Umbilical cord (tissue), 2 donors: ENCODE measurements around the gene RBKS. TPM values are rescaled to one million over a fixed set of nuclear protein-coding genes. Genes with fewer than 3 reads are reported as not detected.

ENCODE experiments used
- DNase-seq: peaks from one replicate; pipeline ENCODE4 v3.0.0-alpha.2; 2015; ENCODE audit warnings: low spot score
- total RNA-seq: library from RNA; depleted of rRNA; stranded (reverse); fragments of >200 nt; gene quantifications from one replicate; pipeline ENCODE4 v1.2.3, GENCODE V29; 2014; ENCODE audit warnings: low replicate concordance; ENCODE audit not compliant: insufficient read depth

RBKS gene
- 17.6 TPM for total RNA-seq

DNA sequence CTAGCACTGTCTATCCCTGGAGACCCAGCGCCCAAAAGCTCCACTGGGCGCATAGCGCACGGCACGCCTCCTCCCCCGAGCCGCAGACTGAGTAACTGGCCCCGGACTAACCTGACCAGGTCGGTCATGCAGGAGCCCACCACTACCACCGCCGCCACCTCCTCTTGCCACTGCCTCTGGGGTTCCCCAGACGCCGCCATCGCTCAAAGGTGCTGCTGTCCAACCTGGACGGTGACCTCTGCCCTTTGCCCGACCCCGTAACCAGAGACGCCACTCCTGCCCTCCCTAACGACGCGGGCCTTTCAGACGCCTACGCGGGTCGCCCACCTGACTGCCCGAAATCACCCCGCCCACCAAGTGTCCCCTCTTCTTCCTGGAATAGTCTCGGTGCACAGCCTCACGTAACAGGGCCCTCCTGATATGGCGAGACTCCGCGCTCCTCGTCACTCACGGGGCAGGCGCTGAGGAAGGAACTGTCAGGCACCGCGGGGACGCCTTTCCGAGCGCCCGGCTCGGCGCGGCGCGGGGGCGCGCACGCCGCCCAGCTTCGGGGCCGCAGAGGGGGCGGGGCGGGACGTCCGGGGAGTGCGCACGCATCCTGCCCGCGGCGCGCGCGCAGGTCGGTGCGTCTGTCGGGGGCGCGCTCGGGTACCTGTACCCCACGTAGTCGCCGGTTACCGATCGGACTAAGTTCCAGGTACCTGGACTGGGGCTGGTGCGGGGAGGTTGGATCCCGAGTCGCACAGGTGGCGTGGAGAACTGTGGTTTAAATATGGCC is at the start of gene RBKS, which contains the start of gene BABAM2:
RBKS (minus strand) TSS at position 242 of the 778 bp plus-strand sequence; CDS start at position 200, 42 bp downstream.
BABAM2 (plus strand) TSS at position 584 of the 778 bp plus-strand sequence. CDS start 3,828 bp downstream, outside the sequence.
- DNase-seq = peak; percentile 91

DNA sequence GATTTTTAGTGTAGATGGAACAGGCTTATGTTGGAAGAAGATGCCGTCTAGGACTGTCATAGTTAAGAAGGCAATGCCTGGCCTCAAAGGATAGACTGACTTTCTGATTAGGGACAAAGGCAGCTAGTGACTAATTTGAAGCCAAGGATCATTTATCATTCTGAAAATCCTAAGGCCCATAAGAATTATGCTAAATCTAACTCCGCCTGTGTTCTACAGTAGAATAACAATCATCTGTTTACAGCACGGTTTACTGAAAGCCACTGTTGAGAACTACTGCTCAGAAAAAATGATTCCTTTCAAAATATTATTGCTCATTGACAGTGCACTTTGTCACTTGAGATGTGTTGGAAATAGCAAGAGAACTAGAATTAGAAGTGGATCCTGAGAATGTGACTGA is 44.8 kb upstream of the RBKS start:
- DNase-seq = no peak

DNA sequence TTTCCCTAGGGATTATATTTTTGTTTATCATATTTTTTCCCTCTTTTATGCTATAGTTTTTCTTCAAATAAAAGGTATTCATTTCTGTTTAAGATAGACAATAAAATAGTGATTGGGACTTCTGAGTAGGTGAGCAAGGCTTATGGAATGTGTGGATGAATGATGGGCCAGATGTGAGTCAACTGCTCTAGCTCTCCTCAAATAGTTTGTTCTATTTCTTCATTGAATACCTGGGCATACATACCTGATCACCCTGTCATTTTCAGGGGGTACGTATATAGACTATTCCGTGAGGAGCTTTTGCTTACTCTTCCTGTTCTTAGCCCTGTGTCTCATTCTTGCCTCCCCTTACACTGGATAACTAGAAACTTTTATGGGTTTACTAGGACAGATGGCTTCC is 42.2 kb upstream of the RBKS start:
- no peak for DNase-seq

GRCh38 chr2:27931361-27931950 is 41.3 kb upstream of the RBKS start:
- DNase-seq = no peak

DNA sequence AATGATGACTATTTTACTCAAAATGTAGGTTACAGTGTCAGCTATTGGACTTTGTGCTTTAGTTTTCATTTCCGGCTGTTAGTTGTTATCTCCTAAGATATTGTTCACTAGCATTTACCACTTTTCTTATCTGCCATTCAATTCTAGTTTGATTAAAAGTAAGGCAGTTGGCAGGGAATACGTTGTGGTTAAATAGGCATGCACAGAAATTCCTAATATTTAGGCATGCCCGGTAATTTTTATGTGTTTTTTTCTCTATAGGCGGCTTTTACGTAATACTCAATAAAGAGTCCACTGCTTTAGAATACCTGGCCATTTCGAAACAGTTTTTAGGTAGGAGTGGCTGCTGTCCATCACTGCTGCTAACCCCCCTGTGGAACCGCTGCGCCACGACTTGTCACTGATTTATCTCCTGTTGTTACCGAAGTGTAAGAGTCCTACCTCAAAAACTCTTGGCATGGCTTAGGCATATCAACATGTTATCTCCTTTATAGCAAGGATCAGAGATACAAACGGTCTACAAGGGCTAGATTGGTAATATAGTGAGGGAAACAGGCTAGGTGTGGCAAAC is 39.8 kb upstream of the RBKS start:
- no peak for DNase-seq

- DNase-seq = no peak
These were observed 35.7 kb upstream of the RBKS start for GRCh38 chr2:27925766-27926472.

GRCh38 chr2:27922842-27923241 is 32.7 kb upstream of the RBKS start:
- peak; percentile 35 for DNase-seq

DNA sequence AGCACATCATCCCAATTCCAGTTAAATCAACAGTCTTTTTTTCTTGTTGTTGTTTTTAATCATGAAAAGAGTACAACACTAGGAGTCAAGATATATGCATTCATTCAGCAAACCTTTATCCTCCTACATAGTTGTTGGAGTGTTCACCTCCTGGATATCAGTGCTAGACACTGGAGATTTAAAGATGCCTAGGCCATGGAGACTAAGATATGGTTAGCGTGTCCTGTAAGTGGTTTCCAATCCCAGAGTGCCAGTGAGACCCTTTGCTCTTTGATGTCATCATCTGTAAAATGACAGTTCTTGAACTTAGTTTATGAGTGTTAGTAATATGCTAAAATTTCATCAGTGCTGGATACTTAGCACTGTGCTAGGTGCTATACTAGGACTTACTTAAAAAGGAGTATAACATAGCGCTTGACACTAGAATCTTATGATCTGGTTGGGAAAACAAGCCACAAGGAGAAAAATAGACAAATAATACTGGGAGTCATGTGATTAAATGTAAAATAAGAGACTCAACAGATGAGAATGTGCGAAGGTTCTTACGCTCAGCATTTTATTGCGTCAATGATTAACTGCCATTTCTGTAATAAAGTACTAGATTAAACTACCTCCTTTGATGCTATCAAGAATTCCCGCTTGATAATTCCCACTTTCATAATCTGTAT is 31.8 kb upstream of the RBKS start:
- DNase-seq = no peak

- no peak for DNase-seq
These were observed 31.2 kb upstream of the RBKS start for GRCh38 chr2:27921424-27921823.

DNA sequence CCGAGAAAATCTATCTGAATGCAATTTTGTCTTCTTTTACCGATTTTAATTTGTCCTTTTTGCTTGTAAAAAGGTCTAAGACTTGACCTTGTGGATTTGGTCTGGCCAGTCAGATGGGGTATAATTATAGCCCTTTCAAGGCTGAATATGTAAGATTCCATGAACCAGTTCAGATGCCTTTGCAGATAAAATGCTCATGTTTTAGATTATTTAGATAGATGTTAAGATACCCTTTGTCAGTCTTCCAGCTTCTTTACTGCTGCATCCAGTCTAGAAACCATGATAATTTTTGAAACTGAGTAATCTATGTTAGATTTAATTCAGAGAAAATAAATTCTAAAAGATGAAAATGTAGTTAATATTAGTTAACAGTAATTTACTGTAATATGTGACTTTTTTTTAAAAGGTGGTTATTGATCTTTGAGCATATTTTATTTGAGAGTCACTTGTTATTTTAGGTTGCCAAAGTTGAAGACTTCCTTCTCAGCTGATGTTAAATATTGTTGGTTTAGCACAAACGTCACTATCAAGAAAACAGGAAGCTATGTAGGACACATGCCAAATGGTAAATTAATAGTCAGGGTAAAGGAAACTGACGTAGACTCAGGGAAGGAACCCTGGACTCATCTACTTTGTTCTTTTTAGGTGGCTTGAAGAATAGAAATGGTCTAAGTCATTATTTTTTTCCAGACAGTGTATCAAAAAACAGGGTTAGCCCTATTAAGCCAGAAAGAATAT is 30.1 kb upstream of the RBKS start:
- DNase-seq = peak; percentile 55

DNA sequence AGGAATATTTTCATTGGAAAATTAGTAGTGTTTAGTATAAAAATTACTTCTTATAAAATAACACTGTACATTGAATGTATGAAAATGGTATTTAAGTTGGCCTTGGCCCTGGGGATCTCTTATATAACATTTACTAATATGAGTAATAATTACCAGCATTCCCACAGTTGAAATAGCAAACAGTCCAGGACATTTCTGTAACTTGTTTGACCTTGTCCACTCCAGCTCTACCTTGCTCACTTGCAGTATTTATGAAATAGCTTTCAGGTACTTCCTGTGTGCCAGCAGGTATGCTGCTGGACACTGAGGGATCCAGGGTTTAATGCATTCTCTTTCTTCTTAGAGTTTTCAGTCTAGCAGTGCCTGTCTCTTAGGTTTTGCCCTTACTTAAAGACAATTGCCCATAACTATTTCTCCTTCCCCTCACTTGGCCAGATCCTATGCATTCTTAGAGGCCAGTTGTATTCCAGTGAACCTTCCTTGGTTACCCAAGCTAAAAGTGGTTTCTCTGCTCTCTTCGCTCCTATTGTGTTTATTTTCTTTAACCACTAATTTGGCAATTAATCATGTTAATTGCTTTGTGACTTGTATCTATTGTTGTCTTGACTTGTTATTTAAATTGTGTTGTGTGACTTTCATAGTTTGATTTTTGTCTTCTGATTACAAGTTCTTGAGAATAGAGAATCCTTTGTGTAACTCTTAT is 26.3 kb upstream of the RBKS start:
- DNase-seq = no peak

GRCh38 chr2:27915874-27916273 is 25.7 kb upstream of the RBKS start:
- DNase-seq = peak; percentile 33

DNA sequence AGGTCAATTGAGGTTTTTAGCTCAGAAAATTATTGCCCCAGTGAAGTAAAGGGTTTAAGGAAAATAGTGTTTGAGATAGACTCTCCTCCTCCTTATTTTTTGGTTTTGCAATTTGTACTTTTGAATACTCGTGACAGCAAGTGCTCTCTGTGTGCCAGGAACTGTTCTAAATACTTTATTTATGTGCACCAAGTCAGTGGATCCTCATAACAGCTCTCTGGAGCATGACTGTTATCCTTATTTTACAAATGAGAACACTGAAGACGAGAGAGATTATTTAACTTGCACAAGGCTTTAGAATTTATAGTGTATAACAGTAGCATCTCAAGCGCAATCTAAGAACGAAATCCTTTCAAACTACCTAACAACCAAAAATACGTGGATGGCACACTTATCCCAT is 25.0 kb upstream of the RBKS start:
- DNase-seq = peak; percentile 67

GRCh38 chr2:27914805-27915175 is 24.6 kb upstream of the RBKS start:
- DNase-seq = no peak

GRCh38 chr2:27914041-27914804 is 24.0 kb upstream of the RBKS start:
- DNase-seq = no peak

DNA sequence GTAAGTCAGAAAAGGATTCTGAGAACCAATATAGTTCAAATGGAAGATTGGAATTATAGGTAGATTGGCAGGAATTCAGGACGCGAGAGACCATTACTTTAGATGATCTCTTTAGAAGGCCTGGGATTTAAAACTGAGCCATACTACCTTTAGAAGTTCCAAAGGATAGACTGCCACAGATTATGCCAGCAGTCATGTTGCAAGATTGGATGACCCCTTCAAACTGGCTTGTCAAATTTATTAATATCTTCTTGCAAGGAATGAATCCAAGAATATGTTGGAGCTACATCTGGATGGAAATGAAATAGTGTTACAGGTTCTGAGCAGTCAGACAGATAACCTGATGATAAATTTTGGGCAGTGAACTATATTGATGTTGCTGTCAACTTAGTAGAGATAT is 22.3 kb upstream of the RBKS start:
- no peak for DNase-seq

DNA sequence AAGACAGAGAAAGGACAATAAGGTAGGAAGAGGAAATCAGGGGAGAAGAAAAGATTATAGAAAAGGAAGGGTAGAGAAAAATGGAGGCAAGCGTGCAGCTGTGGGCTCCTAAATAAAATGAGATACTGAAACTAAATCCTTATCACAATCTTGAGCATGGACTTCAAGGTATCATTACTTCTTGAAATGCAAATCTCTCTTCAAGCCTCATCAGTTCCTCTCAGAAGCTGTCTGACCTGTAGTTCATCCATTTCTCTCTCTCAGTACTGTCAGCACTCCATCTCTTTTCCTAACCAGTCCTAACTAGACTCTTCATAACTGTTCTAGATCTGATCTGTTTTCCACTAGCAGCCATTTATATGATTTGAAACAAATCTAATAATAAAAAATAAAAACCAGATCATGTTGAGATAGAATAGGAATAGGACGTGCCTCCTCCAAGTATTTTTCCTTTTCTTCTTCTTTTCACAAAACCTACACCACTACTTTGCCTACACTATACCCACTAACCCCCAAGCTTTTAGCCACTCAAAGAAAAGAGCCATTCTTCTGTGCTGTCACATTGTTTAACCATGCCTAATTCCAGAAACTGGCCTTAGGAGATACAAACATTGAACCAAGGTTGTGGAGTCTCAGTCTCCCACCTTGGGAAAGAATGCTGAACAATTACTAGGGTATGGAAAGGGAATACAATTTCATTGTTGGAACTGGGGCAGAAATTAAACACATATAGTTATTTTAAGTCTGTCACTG is 21.4 kb upstream of the RBKS start:
- no peak for DNase-seq

DNA sequence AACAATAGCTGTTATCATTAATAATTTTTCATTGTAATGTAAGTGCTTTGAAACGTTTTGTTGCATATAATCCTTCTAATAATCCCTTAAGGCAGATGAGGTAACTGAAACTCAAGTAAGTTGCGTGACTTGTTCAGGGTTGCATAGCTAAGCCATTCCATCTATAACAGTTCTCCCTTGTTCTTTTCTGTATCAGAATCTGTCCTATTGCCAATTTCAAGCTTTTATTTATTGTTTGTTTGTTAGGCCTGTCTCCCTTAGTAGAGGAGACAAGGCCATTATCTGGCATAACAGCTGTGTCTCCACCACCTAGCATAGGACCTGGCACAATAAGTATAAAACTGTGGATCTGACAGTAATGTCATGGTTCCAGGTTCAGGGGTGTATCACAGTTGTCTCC is 19.7 kb upstream of the RBKS start:
- DNase-seq = no peak

DNA sequence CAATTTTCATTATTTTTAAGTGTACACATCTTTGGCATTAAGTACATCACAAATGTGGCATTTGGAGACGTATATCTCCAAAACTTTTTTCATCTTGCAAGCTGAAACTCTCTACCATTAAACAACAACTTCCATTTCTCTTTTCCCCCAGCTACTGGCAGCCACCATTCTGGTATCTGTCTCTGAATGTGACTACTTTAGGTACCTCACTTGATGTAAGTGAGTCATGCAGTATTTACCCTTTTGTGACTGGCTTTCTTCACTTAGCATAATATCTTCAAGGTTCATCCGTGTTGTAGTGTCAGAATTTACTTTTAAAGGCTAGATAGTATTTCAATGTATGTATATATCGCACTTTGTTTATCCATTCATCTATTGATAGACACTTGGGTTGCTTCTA is 17.4 kb upstream of the RBKS start:
- DNase-seq = no peak
